ENCODE measurements around the gene SRBD1.

GRCh38 chr2:45571940-45572339 is 39.1 kb downstream of the SRBD1 start:
- TF ChIP-seq EZH2phosphoT487 (IDR thresholded peaks at IDR 0.05; ENCODE audit: low read length) = no peak
- TF ChIP-seq, protein P1, sequence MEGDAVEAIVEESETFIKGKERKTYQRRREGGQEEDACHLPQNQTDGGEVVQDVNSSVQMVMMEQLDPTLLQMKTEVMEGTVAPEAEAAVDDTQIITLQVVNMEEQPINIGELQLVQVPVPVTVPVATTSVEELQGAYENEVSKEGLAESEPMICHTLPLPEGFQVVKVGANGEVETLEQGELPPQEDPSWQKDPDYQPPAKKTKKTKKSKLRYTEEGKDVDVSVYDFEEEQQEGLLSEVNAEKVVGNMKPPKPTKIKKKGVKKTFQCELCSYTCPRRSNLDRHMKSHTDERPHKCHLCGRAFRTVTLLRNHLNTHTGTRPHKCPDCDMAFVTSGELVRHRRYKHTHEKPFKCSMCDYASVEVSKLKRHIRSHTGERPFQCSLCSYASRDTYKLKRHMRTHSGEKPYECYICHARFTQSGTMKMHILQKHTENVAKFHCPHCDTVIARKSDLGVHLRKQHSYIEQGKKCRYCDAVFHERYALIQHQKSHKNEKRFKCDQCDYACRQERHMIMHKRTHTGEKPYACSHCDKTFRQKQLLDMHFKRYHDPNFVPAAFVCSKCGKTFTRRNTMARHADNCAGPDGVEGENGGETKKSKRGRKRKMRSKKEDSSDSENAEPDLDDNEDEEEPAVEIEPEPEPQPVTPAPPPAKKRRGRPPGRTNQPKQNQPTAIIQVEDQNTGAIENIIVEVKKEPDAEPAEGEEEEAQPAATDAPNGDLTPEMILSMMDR (IDR thresholded peaks at IDR 0.05; ENCODE audit: low read length) = no peak

Measured in MM.1S (cell line).